CD4-positive, alpha-beta T cell (primary cell): ENCODE data around the gene PIP5K1B. TPM values are rescaled to one million over a fixed set of nuclear protein-coding genes. Genes with fewer than 3 reads are reported as not detected.

ENCODE experiments used
- ATAC-seq: fragments of 200-7000 bp; cut with Tn5 transposase; one replicate; pipeline ENCODE4 v1.10.0; 2022; ENCODE audit warnings: mild to moderate bottlenecking; ENCODE audit not compliant: poor library complexity
- CTCF ChIA-PET: fragments of 350-600 bp; sonication (Branson Sonifier 250); formaldehyde crosslinking; loops from one replicate; lab custom pipeline; 2021; ENCODE audit warnings: antibody characterized with exemption, inconsistent platforms; lab: Charles Lee
- POLR2A ChIA-PET: fragments of 350-600 bp; sonication (Branson Sonifier 250); formaldehyde crosslinking; loops from one replicate; lab custom pipeline; 2021; ENCODE audit warnings: antibody characterized with exemption, inconsistent platforms; lab: Charles Lee
- DNase-seq, 14 experiments: peaks; one replicate each; pipeline ENCODE4 v3.0.0-alpha.2; 2013 to 2020; ENCODE audit warnings: mixed read lengths in 2 of 14
- H3K27ac ChIP-seq, 2 donors: one replicate each; pipeline versions ENCODE4 v1.5.1 to v1.7.0; 2013; ENCODE audit warnings: low read length in 2 of 2, low read depth in 1 of 2, mild to moderate bottlenecking in 1 of 2
- H3K27me3 ChIP-seq, 2 experiments: 1 replicate in 1 of 2; 2 replicates in 1 of 2; pipeline versions ENCODE4 v1.6.1 to v1.7.0; 2013; ENCODE audit warnings: low read length in 2 of 2, control low read depth in 1 of 2, mild to moderate bottlenecking in 1 of 2, moderate library complexity in 1 of 2; ENCODE audit not compliant: insufficient read depth in 2 of 2, control insufficient read depth in 1 of 2
- H3K36me3 ChIP-seq: one replicate; pipeline ENCODE4 v1.6.1; 2013; ENCODE audit warnings: low read length, control low read depth; ENCODE audit not compliant: insufficient read depth
- H3K4me1 ChIP-seq: one replicate; pipeline ENCODE4 v1.6.1; 2013; ENCODE audit warnings: low read length, control low read depth; ENCODE audit not compliant: insufficient read depth
- H3K4me3 ChIP-seq: one replicate; pipeline ENCODE4 v1.5.1; 2013; ENCODE audit warnings: mild to moderate bottlenecking, low read length, moderate library complexity
- H3K9me3 ChIP-seq, 2 experiments: 1 replicate in 1 of 2; 2 replicates in 1 of 2; pipeline versions ENCODE4 v1.6.1 to v1.7.0; 2013; ENCODE audit warnings: low read length in 2 of 2, mild to moderate bottlenecking in 2 of 2, control low read depth in 1 of 2, moderate library complexity in 1 of 2; ENCODE audit not compliant: control insufficient read depth in 1 of 2, insufficient read depth in 1 of 2
- H3K27ac Mint-ChIP-seq: one replicate; pipeline ENCODE4 v1.8.0; 2020; ENCODE audit warnings: mixed read lengths
- H3K27me3 Mint-ChIP-seq: one replicate; pipeline ENCODE4 v1.8.0; 2021; ENCODE audit warnings: mixed read lengths
- H3K36me3 Mint-ChIP-seq: one replicate; pipeline ENCODE4 v1.8.0; 2021; ENCODE audit warnings: low read depth, mixed read lengths
- H3K4me1 Mint-ChIP-seq: one replicate; pipeline ENCODE4 v1.8.0; 2021; ENCODE audit warnings: low read depth, mixed read lengths
- H3K4me3 Mint-ChIP-seq: one replicate; pipeline ENCODE4 v1.8.0; 2020; ENCODE audit warnings: mild to moderate bottlenecking, mixed read lengths
- H3K9me3 Mint-ChIP-seq: one replicate; pipeline ENCODE4 v1.8.0; 2020; ENCODE audit warnings: mixed read lengths
- CTCF ChIP-seq: fragments of 200-600 bp; IDR thresholded peaks from one replicate; pipeline ENCODE4 v1.8.0; 2022; ENCODE audit warnings: antibody characterized with exemption, mild to moderate bottlenecking
- intact Hi-C, 2 experiments: fragments of 100-400 bp; cut with DNase I in 1 of 2; cut with micrococcal nuclease in 1 of 2; formaldehyde crosslinking; loops; one replicate each; pipeline versions ENCODE4 v1.15.1 to v1.9.0; 2023 to 2025; cut with DNase I, micrococcal nuclease
- total RNA-seq, 174 experiments: library from RNA in 2 of 174; stranded (reverse) in 2 of 174; gene quantifications; one replicate each; pipeline ENCODE4 v1.2.3 and lab custom pipeline; 2021 to 2026

PIP5K1B gene
- total RNA-seq, 2 experiments from 2014 or later, result not detected

- CTCF ChIA-PET, result no interaction called here
- H3K4me3 ChIP-seq, result no peak overlapping the region
- intact Hi-C loops, result no loop called here
- ATAC-seq (no peak), DNase-seq (no peak)
- H3K36me3 ChIP-seq, result no peaks in the 10 kb centered on the region
- H3K27me3 ChIP-seq, result no peaks in the 10 kb centered on the region
- H3K4me3 Mint-ChIP-seq, result no peak overlapping the region
- no peaks in the 10 kb centered on the region for H3K9me3 ChIP-seq
- H3K4me1 ChIP-seq, result no peaks in the 10 kb centered on the region
- H3K27ac ChIP-seq, result no peak overlapping the region
- H3K4me1 Mint-ChIP-seq, result no peaks in the 10 kb centered on the region
- H3K36me3 Mint-ChIP-seq, result no peaks in the 10 kb centered on the region
- no peaks in the 10 kb centered on the region for H3K9me3 Mint-ChIP-seq
- no peaks in the 10 kb centered on the region for H3K27me3 Mint-ChIP-seq
- H3K27ac Mint-ChIP-seq, result no peak overlapping the region
- POLR2A ChIA-PET, result interaction anchor here (1.3 kb wide), 1 partner anchor 203 kb away, joined by 3 read pairs; the partner anchor contains the start of gene FXN
- TF ChIP-seq CTCF, result no peak
Observed at GRCh38 chr9:68832861-68833518, 128.0 kb downstream of the PIP5K1B start.

- POLR2A ChIA-PET, result interaction anchor here (0.6 kb wide), 1 partner anchor 21 kb away, joined by 3 read pairs; no protein-coding TSS in a partner anchor
- Mint-ChIP-seq H3K27me3 (no peaks in the 10 kb centered on the region), H3K36me3 (no peaks in the 10 kb centered on the region), H3K27ac (no peak overlapping the region), H3K4me1 (no peaks in the 10 kb centered on the region), H3K9me3 (no peaks in the 10 kb centered on the region), H3K4me3 (no peak overlapping the region)
- no peaks in the 10 kb centered on the region for H3K9me3 ChIP-seq
- TF ChIP-seq CTCF, result no peak
- CTCF ChIA-PET, result no interaction called here
- H3K4me3 ChIP-seq, result no peak overlapping the region
- no peaks in the 10 kb centered on the region for H3K4me1 ChIP-seq
- intact Hi-C loops, result no loop called here
- ATAC-seq, result no peak
- H3K36me3 ChIP-seq, result no peaks in the 10 kb centered on the region
- H3K27me3 ChIP-seq, result no peaks in the 10 kb centered on the region
- no peak overlapping the region for H3K27ac ChIP-seq
- no peak for DNase-seq
Observed at GRCh38 chr9:68834931-68835520, 130.0 kb downstream of the PIP5K1B start.

GRCh38 chr9:68836788-68837187, 131.7 kb downstream of the PIP5K1B start:
- no peak overlapping the region for H3K4me3 Mint-ChIP-seq
- no peaks in the 10 kb centered on the region for H3K9me3 ChIP-seq
- H3K27me3 ChIP-seq, result no peaks in the 10 kb centered on the region
- ChIA-PET POLR2A (interaction anchor here (0.6 kb wide), 1 partner anchor 59 kb away, joined by 3 read pairs; no protein-coding TSS in a partner anchor), CTCF (no interaction called here)
- H3K27ac ChIP-seq, result no peak overlapping the region
- no peaks in the 10 kb centered on the region for H3K4me1 ChIP-seq
- H3K36me3 Mint-ChIP-seq, result no peaks in the 10 kb centered on the region
- H3K4me1 Mint-ChIP-seq, result no peaks in the 10 kb centered on the region
- TF ChIP-seq CTCF, result no peak
- H3K27ac Mint-ChIP-seq, result no peak overlapping the region
- DNase-seq (no peak), ATAC-seq (no peak)
- intact Hi-C loops, result no loop called here
- H3K9me3 Mint-ChIP-seq, result no peaks in the 10 kb centered on the region
- no peak overlapping the region for H3K4me3 ChIP-seq
- H3K27me3 Mint-ChIP-seq, result no peaks in the 10 kb centered on the region
- no peaks in the 10 kb centered on the region for H3K36me3 ChIP-seq
